ENCODE results near the gene FMNL3.

DNA sequence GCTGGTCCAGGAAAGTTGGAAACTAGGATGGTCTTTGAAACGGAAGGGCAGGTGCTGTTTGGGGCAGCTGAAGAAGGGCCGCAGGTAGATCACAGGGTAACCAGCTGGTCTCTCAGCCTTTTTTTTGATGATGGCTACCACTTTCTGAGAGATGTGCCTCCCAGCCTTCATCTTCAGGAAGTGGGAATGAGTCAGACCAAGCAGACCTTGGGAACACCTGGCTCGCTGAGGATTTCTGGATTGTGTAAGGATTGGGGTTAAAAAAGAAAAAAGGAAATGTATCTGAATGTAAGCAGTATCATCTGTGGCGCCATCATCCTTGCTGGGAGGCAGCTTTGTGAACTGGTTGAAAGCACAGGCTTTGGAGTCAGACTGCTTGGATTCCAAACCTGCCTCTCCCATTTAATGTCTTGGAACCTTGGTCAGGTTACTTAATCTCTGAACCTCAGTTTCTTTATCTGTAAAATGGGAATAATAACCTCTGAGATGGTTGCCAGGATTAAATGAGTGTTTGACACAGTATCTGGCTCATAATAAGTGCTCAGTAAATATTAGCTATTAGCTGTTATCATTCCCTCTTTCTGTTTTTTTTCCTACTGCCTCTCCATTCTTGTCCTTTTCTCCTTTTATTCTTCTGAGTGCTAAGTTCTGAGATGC lies 82.2 kb downstream of the FMNL3 start:
- TF ChIP-seq NFIC (IDR thresholded peaks at IDR 0.05) (no peak), EP300 (IDR thresholded peaks at IDR 0.05; ENCODE audit: borderline replicate concordance) (no peak), ZBTB7A (IDR thresholded peaks at IDR 0.05; ENCODE audit: low read depth) (no peak), TEAD4 (IDR thresholded peaks at IDR 0.05) (no peak), TAF1 (IDR thresholded peaks at IDR 0.05; ENCODE audit: low read depth) (no peak), YY1 (IDR thresholded peaks at IDR 0.05; ENCODE audit: low read depth) (no peak), FOXM1 (IDR thresholded peaks at IDR 0.05; ENCODE audit: borderline replicate concordance, low read depth) (no peak)
- TF ChIP-seq, protein P1, sequence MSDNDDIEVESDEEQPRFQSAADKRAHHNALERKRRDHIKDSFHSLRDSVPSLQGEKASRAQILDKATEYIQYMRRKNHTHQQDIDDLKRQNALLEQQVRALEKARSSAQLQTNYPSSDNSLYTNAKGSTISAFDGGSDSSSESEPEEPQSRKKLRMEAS (IDR thresholded peaks at IDR 0.05) = no peak
- TF ChIP-seq, protein P2, sequence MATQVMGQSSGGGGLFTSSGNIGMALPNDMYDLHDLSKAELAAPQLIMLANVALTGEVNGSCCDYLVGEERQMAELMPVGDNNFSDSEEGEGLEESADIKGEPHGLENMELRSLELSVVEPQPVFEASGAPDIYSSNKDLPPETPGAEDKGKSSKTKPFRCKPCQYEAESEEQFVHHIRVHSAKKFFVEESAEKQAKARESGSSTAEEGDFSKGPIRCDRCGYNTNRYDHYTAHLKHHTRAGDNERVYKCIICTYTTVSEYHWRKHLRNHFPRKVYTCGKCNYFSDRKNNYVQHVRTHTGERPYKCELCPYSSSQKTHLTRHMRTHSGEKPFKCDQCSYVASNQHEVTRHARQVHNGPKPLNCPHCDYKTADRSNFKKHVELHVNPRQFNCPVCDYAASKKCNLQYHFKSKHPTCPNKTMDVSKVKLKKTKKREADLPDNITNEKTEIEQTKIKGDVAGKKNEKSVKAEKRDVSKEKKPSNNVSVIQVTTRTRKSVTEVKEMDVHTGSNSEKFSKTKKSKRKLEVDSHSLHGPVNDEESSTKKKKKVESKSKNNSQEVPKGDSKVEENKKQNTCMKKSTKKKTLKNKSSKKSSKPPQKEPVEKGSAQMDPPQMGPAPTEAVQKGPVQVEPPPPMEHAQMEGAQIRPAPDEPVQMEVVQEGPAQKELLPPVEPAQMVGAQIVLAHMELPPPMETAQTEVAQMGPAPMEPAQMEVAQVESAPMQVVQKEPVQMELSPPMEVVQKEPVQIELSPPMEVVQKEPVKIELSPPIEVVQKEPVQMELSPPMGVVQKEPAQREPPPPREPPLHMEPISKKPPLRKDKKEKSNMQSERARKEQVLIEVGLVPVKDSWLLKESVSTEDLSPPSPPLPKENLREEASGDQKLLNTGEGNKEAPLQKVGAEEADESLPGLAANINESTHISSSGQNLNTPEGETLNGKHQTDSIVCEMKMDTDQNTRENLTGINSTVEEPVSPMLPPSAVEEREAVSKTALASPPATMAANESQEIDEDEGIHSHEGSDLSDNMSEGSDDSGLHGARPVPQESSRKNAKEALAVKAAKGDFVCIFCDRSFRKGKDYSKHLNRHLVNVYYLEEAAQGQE (IDR thresholded peaks at IDR 0.05; ENCODE audit: low read depth) = no peak

All from Ishikawa (cell line).